GM18517 (cell line): ENCODE data around the gene P4HA2.
A peak's percentile ranks its signal among the peaks of the same experiment; 100 is the strongest.

Experiments
- ATAC-seq: cut with Tn5 transposase; IDR thresholded peaks from one replicate; pipeline ENCODE4 v1.9.1; 2021; ENCODE audit warnings: mild to moderate bottlenecking, moderate library complexity; ENCODE audit not compliant: unreplicated experiment

The P4HA2 gene

GRCh38 chr5:132227485-132228240, at the start of gene P4HA2:
Gene P4HA2, minus strand, starts transcription at chr5:132227853. Its CDS starts 9,227 bp downstream, at chr5:132218626.
- peak; percentile 84 for ATAC-seq

- ATAC-seq, result no peak
Observed at GRCh38 chr5:132277256-132277655, 49.6 kb upstream of the P4HA2 start.

GRCh38 chr5:132275367-132276220, 47.9 kb upstream of the P4HA2 start:
- ATAC-seq, result no peak

- no peak for ATAC-seq
Observed at GRCh38 chr5:132274050-132274792, 46.6 kb upstream of the P4HA2 start.

GRCh38 chr5:132273631-132274030, 46.0 kb upstream of the P4HA2 start:
- no peak for ATAC-seq

GRCh38 chr5:132272311-132273210, 44.9 kb upstream of the P4HA2 start:
- ATAC-seq, result no peak

GRCh38 chr5:132271251-132272246, 43.9 kb upstream of the P4HA2 start:
- no peak for ATAC-seq

- ATAC-seq, result no peak
Observed at GRCh38 chr5:132270706-132271105, 43.1 kb upstream of the P4HA2 start.

- ATAC-seq, result no peak
Observed at GRCh38 chr5:132270335-132270665, 42.6 kb upstream of the P4HA2 start.

GRCh38 chr5:132269635-132270334, 42.1 kb upstream of the P4HA2 start:
- no peak for ATAC-seq

- ATAC-seq, result peak; percentile 77
Observed at GRCh38 chr5:132268769-132269551, 41.3 kb upstream of the P4HA2 start.

GRCh38 chr5:132267931-132268768, 40.5 kb upstream of the P4HA2 start:
- ATAC-seq, result peak; percentile 21

- ATAC-seq, result no peak
Observed at GRCh38 chr5:132267166-132267739, 39.6 kb upstream of the P4HA2 start.

GRCh38 chr5:132266836-132267160, 39.1 kb upstream of the P4HA2 start:
- ATAC-seq, result no peak

GRCh38 chr5:132266031-132266835, 38.6 kb upstream of the P4HA2 start:
- no peak for ATAC-seq
